GM12873 (cell line): ENCODE data around the gene FRMD4A.

ENCODE experiments used
- TF ChIP-seq, protein P1 (sequence below): IDR thresholded peaks from 2 replicates; pipeline ENCODE4 v1.5.1; 2012; ENCODE audit warnings: low read depth, mild to moderate bottlenecking, moderate library complexity, low read length, control low read depth; ENCODE audit not compliant: insufficient read depth; ENCODE audit errors: missing control alignments

The FRMD4A gene

DNA sequence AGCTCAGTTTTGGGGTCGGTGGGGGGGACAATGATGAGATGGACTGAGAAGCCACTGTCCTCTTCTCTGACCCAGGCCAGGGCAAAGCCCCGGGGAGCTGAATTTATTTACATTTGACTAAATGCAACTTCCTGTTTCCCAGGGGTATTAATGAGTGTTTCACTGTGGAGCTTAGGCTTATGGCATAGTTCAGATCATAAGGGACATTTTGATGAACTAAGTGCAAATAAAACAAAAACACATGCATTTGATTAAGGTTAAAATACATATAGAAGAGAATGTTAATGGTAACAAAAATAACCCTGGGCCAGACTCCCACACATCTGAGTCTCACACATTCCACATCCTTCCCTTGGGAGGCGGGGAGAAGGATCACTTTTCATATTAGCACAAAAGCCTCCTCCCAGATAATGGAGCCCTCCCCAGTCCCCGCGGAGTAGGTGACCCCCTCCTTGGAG, 320.6 kb downstream of the FRMD4A start:
- TF ChIP-seq, protein P1, sequence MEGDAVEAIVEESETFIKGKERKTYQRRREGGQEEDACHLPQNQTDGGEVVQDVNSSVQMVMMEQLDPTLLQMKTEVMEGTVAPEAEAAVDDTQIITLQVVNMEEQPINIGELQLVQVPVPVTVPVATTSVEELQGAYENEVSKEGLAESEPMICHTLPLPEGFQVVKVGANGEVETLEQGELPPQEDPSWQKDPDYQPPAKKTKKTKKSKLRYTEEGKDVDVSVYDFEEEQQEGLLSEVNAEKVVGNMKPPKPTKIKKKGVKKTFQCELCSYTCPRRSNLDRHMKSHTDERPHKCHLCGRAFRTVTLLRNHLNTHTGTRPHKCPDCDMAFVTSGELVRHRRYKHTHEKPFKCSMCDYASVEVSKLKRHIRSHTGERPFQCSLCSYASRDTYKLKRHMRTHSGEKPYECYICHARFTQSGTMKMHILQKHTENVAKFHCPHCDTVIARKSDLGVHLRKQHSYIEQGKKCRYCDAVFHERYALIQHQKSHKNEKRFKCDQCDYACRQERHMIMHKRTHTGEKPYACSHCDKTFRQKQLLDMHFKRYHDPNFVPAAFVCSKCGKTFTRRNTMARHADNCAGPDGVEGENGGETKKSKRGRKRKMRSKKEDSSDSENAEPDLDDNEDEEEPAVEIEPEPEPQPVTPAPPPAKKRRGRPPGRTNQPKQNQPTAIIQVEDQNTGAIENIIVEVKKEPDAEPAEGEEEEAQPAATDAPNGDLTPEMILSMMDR = no peak

GRCh38 chr10:14009371-14010100, 321.2 kb downstream of the FRMD4A start:
- TF ChIP-seq, protein P1 = no peak

- TF ChIP-seq, protein P1 = no peak
Observed at GRCh38 chr10:14008740-14009080, 322.0 kb downstream of the FRMD4A start.

- TF ChIP-seq, protein P1 = no peak
Observed at GRCh38 chr10:14004536-14004935, 326.2 kb downstream of the FRMD4A start.

GRCh38 chr10:14003517-14004184, 327.1 kb downstream of the FRMD4A start:
- TF ChIP-seq, protein P1 = no peak

GRCh38 chr10:14001298-14002040, 329.3 kb downstream of the FRMD4A start:
- TF ChIP-seq, protein P1 = no peak
